GM10847 (cell line): ENCODE results near the gene ERBB4.

Experiments used
- POLR2A ChIP-seq: IDR thresholded peaks from 2 replicates; pipeline ENCODE4 v1.6.1; 2011; ENCODE audit not compliant: insufficient read length; ENCODE audit errors: extremely low read depth

ERBB4 gene

DNA sequence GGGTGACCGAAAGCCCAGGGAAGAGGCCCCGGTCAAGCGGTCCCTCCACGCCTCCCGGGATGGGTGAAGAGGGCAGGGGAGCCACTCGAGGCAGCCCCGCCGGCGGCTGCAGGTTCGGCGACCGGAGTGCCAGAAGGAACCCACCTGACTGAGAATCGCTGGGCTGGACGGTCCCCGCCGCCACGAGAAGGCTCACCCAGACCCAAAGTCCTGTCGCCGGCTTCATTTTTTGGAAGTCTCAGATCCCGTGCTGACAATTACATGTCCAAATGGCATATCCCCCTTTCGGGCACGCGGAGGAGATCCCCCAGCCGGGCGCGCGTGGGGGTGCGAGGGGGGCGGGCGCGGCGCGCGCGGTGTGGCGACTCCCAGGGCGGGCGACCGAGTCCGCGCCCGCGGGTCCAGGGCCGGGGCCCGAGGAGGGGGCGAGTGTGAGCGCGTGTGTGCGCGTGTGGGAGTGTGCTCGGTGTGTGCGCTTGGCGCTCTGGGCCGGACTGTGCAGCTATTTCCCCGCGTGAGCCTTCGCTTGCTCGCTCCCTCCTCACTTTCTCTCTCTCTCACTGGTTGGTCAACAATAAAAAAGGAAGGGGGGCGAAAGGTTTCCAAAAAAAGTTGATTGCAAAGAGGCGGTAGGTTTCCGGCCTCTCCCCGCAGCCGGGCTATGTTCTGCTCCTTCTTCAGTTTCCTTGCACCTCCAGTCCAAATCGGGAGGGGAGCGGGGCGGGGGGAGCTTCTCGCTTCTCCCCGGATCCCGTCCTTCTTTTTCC is at the start of gene ERBB4:
TSS of gene ERBB4 (minus strand) at position 498 of the 767 bp plus-strand sequence. CDS start at position 226, 272 bp downstream.
- no peak for TF ChIP-seq POLR2A

DNA sequence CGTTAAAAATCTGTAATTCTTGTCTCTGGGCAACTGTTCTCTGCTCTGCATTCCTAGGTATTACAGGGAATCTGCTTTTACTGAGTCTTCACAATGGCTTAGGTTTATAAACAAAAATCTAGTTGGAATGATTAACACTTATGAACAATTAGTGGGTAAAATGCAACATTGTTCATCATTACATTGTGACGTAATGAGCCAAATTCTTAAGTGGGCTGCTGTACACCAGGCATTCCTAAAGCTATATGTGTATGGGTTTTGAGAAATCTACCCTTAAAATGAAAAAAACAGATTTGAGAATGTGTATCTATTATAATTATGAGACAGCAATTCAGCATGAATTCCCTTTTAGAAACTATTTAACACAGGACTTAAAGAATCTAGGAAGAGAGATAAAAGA is 41.5 kb upstream of the ERBB4 start:
- TF ChIP-seq POLR2A: no peak

DNA sequence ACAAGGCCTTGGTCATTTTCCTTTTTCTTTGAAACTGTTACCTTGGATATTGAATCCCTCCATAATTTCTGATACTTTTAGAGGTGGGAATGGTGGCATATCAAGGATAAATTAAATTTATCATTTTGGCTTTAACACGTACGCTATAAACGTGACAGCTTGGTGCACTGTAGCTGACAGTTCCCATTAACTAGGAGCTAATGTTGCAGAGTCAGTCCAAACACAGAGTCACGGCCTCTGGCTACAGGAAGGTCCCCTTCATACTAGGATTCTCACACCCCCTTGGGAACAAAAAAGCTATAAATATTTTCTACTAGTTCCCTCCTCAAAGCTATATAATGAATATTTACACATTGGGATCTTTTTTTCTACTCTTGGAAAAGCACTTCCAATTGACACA is 17.7 kb upstream of the ERBB4 start:
- TF ChIP-seq POLR2A: no peak

DNA sequence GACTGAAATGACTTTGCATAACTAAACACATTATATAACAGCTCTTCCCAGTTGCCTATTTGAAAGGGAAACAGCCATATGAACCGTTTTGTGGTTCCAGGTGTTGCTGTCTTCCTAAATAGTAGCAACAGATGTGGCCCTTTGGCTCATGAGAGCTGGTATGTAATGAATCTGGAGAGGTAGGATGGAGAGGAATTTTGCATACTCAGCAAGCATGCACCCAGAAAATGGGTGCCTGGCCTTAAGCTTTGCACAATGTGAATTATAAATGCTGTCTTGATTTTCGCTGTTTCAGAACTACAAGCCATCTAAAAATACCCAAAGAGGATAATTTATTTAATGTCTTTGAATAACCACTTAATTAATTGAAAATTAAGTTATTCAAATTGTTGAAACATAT is 15.6 kb upstream of the ERBB4 start:
- no peak for TF ChIP-seq POLR2A

DNA sequence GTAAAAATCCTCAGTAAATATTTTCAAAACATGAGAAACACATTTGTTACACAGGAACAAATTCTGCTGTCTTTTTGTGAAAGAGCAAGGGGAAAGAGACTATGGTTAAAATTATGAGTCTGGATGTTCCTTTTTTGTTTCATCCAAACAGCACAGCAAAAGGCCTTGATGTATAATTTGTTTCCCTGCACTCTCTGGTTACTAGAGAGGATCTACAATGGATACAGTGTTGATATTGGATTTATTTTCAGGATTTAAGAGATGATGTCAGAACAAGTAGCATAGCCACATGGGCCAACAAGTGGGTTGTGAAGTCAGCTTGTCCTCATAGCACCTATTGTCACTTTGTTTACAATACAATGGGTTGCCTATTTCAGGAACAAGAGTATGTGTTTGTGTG is 11.3 kb upstream of the ERBB4 start:
- no peak for TF ChIP-seq POLR2A

DNA sequence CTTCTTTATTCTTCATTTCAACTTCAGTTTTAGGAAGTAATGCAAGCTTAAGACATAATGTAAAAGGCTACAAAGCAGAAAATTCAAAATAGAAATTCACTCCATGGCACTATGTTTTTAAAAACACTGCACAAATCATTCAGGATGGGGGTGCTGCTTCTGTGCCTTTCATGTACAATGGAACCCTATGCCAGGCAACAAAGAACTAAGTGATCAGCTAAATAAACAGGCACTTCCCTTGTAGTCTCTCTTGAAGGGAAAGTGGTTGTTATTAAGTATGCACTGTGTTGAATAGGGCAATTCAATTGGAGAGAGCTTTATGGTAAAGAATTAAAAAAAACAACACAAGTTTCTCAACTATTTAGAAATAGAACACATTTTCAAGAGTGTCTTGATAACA is 10.9 kb upstream of the ERBB4 start:
- TF ChIP-seq POLR2A: no peak

DNA sequence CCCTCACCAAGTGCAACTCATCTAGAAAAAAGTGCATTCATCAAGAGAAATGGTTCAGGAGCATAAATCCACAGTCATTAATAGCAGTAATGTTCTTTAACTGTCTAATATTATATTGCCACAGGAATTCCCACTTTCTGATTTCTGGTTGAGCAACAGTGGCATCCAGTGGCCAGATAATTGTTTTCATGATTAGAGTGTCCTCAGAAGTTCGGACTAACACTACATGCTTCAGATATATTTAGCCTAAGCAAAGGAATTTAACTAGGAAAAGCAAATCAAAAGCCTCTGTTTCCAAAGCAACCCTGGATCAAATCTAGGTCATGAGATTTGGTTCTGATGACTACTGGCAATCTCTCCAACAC is 9.8 kb upstream of the ERBB4 start:
- no peak for TF ChIP-seq POLR2A

DNA sequence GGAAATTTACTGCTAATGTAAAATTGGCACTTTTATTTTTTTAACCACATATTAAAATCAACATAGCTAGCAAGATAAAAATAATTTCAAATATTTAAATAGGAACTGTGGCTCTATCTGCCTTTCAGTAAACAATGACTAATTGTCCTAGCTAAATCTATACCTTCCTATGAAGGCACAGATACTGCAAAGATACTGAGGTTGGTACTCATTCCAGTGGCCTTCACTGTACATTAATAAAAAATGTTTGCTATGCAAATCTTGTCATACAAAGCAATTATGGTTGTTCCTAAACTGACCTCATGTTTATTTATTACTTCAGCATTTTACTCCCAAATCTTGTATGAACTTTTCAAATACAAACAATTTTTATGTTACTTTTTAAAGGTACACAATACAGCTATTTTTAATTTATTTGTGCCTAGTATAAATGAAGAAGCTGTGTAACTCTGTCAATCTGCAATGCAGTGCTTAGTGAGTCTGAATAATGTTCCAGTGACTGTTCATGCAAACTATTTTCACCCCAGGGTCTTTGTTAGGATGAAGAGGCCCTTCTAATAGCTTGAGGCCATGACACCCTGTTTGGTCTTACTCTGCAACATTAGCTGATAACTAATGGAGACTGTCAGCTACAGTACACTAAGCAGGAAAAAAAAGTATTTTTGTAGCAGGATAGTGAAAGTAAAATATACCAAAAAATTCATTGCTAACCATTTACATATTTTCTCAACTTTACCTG is 9.3 kb upstream of the ERBB4 start:
- TF ChIP-seq POLR2A: no peak

DNA sequence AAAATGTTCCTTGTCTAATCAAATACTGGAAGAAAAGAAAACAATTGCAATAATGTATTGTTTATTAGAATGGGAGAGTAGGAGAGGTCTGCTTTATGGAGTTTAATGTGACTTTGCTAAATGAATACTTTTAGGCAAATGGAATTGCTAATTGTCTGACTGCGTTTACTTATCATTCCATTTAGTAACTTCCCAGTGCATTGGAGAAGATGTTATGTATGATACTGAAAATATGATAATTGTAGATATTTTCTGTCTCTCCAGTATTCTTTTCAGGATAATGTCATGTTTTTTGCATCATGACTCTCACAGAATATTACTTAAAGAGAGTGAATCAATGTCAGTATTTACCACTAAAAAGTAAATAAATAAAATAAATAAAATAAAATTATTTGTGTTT is 8.1 kb upstream of the ERBB4 start:
- no peak for TF ChIP-seq POLR2A

DNA sequence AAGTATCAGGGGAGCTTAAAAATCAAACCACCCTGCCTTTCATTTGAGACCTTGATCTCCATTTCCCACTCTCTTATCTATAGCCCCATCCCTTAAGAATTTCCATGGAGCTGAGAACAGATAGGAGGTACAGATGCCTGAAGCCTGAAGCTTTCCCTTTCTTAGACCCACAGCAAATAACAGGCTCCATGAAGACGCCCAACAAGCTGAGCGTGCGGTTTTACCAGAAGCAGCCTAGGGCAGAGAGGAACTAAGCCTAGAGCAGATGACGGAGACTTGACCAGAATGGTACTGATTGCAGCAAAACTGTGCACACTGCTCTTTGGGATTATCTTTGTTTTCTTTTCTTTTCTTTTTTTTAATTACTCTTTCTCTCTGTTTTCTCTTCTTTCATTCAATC is 1.7 kb upstream of the ERBB4 start:
- TF ChIP-seq POLR2A: no peak

DNA sequence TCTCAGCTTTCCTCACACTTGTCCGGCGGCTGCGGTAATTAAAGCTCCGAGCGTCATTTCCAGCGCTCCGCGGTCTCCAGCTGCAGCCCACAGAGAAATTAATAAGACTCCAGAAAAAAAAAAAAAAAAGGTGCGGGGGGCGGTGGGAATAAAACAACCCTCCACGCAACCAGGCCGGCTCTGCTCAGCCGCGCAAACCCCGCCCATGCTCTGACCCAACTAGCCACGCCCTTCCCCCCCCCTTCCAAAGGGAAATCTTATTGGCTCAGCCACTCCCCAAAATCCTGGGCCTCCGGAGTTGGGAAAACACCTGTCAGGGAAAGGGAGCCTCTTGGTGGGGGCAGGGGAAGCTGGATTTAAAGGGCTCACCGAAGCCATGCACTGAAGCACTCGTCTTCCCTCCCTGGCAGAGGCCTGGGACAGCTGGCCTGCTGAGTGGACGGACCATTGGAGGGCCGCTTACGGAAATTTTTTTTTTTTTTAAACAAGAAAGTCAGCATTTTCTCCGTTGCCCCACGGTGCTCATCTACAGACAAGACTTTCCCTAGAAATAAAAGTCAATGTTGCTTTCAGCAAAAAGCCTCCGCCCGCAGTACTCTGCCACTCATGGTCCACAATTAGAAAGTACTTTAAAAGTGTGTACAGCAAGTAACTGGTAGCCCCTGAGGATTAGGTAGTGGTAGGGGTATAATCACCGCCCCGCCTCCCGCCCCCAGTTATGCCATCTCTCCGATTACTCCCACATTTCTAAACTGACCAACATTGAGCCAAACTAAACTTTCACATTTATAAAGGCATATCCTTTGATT is 674 bp upstream of the ERBB4 start:
- no peak for TF ChIP-seq POLR2A

DNA sequence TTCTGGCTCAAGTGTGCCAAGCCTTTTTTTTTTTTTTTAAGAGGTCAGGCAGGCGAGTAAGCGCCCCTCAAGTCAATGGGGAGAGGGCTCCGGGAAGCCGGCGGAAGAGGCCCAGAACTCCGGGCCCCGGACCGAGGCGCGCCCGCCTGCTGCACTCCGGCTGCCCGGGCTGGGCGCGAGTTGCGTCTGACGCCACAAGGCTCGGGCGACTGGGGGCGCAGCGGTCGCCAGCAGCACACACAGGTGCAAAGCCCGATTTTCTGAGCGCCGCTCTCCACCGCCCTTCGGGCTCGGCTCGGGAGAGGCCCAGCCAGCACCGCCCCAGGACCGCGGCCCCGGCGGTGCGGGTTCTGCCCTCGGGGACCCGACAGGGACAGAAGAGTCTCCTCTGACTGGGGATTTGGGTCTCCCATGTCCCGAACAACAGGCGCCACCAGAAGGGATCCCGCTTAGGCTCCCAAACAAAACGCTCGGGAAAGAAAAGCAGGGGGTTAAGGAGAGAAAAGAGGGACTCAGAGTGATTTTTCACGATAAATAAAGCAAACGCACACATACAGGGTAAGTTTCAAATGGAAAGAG is 787 bp downstream of the ERBB4 start:
- TF ChIP-seq POLR2A: no peak

DNA sequence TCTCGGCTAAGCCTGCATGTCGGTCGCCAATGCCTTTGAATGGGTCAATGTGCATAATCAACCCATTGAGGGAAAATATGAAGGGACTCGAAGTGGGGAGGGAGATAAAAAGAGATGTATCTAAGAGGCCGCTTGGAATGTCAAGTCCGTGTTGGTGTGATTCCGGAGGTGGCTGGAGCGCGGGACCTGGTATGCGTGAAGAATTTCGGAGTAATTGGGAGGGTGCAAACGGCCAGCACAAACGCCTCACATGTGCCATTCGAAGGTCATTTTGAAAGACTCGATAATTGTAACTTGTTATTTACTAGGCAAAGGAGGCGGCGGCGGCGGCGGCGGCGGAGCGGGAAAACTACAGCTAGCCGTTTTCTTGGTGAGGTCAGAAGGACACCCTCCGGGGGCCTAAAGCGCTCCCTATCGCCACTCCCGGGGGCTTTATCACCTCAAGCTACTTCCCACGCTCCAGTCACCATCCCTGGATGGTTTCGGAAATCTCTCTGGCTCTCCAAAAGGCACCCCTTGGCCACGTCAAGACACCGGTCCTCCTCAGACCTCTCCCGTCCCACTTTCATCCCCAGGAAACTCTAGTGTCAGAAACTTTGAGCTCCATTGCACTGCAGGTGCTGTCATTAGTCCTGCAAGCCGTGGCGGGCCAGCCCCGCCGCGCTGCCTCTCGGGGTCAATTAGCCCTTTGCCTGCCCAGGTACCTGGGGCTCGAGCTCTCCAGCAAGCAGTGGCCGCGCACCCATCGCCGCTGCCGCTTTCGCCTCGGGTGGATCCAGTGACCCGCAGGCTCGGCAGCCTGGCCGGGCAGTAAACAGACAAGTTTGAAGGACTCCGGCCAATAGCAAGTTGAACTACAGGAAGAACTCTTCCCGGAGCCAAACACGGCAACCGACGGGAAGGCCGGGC is 1.5 kb downstream of the ERBB4 start:
- TF ChIP-seq POLR2A: no peak

DNA sequence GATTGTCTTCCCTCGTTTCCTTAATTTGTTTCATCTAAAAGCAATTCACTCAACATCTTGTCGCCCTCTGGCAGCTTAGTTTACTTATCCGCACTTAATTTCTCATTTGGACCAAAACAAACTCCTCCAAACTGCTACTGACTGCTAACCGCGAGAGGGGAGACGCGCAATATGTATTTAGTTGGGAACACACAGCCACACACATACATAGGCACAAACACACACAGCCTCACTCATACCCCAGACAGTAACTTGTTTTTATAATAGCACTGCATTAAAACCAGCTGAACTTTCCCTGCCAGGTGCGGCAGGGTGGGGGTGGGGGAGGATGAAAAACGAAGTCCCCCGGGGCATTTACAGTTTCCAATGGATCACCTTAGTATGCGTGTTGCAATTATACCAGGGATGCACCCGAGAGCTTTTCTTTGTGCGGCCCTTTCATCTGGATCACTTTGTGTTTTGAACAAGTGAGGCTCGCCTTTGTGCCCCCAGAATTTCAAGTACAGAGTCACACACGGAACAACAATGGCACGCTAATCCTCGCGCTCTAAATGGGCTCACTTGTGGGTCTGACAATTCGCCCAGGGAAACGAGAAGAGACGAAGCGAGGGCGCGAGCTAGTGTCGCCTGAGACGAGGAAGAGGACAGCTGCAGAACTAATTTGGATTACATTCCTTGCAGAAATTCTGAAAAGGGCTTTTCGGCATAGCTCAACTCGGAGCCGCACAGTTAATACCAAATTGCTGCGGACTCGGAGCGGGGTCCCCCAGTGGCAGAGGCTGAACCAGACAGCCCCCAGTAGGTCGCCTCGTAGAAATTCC is 2.4 kb downstream of the ERBB4 start:
- TF ChIP-seq POLR2A: no peak
